Panc1 (cell line): ENCODE data around the gene CSK. TPM values are rescaled to one million over a fixed set of nuclear protein-coding genes. Genes with fewer than 3 reads are reported as not detected.

Source experiments
- ATAC-seq: fragments of 200-7000 bp; cut with Tn5 transposase; 2 replicates; pipeline ENCODE4 v1.9.1; 2020; ENCODE audit warnings: mild to moderate bottlenecking, moderate library complexity
- BruUV-seq: library from RNA; stranded (reverse); fragments of 400-500 nt; replicated peaks from 2 replicates; lab custom pipeline; 2021; lab: Mats Ljungman, UMichigan
- CTCF ChIA-PET: fragments of 300-600 bp; sonication (Branson Sonifier 250); formaldehyde crosslinking; loops from one replicate; lab custom pipeline; 2022; ENCODE audit warnings: antibody characterized with exemption; lab: Charles Lee
- POLR2A ChIA-PET: fragments of 300-600 bp; sonication (Branson Sonifier 250); formaldehyde crosslinking; loops from one replicate; lab custom pipeline; 2022; ENCODE audit warnings: antibody characterized with exemption; lab: Charles Lee
- DNase-seq: peaks from one replicate; pipeline ENCODE4 v3.0.0-alpha.2; 2010; ENCODE audit warnings: low read depth, low spot score
- H3K27ac ChIP-seq: 2 replicates; pipeline ENCODE4 v1.5.1; 2011; ENCODE audit warnings: mild to moderate bottlenecking, low read length, inconsistent platforms
- H3K27me3 ChIP-seq: fragments of 200-500 bp; sonication (Bioruptor generic); 2 replicates; pipeline ENCODE4 v1.6.0; 2014; ENCODE audit warnings: low read length, inconsistent platforms; ENCODE audit not compliant: control insufficient read depth, insufficient read depth
- H3K36me3 ChIP-seq: fragments of 200-500 bp; sonication (Bioruptor generic); 2 replicates; pipeline ENCODE4 v1.5.1; 2014; ENCODE audit warnings: inconsistent platforms, mild to moderate bottlenecking, low read length, moderate library complexity; ENCODE audit not compliant: control insufficient read depth, insufficient read depth
- H3K4me1 ChIP-seq: 2 replicates; pipeline ENCODE4 v1.5.1; 2011; ENCODE audit warnings: inconsistent platforms, mild to moderate bottlenecking, low read length, moderate library complexity; ENCODE audit not compliant: control insufficient read depth, insufficient read depth
- H3K4me3 ChIP-seq, 2 experiments: 2 replicates each; pipeline ENCODE4 v1.5.1; 2011 to 2012; ENCODE audit warnings: low read depth in 2 of 2, low read length in 2 of 2, mild to moderate bottlenecking in 2 of 2, inconsistent platforms in 1 of 2, moderate library complexity in 1 of 2
- H3K9me3 ChIP-seq: fragments of 200-500 bp; sonication (Bioruptor generic); 2 replicates; pipeline ENCODE4 v1.5.1; 2014; ENCODE audit warnings: low read depth, mild to moderate bottlenecking, inconsistent platforms, low read length, moderate library complexity; ENCODE audit not compliant: control insufficient read depth, insufficient read depth
- POLR2AphosphoS5 ChIP-seq: IDR thresholded peaks from 2 replicates; pipeline ENCODE4 v1.6.1; 2012; ENCODE audit warnings: mild to moderate bottlenecking, low read depth, low read length, moderate library complexity
- SIN3A ChIP-seq: IDR thresholded peaks from 2 replicates; pipeline ENCODE4 v1.6.1; 2012; ENCODE audit warnings: low read depth, mild to moderate bottlenecking, low read length, moderate library complexity, borderline replicate concordance; ENCODE audit not compliant: insufficient read depth
- TCF7L2 ChIP-seq: IDR thresholded peaks from 2 replicates; pipeline ENCODE4 v1.6.1; 2011; ENCODE audit warnings: mild to moderate bottlenecking, low read depth, low read length, inconsistent platforms
- in situ Hi-C: cut with HindIII; loops from 2 replicates; pipeline ENCODE4 v1.10.0; 2016; ENCODE audit warnings: low sequenced_read_pairs, low pct_unique_long_range_greater_than_20kb
- intact Hi-C: fragments of 100-400 bp; cut with micrococcal nuclease; formaldehyde crosslinking; loops from one replicate; pipeline ENCODE4 v1.10.0; 2022; ENCODE audit not compliant: unreplicated experiment
- total RNA-seq: library from RNA; stranded (reverse); gene quantifications from one replicate; pipeline ENCODE4 v1.2.1, GENCODE V29; 2021; ENCODE audit not compliant: unreplicated experiment
- TF ChIP-seq, protein P1 (sequence below): fragments of 450-650 bp; IDR thresholded peaks from 2 replicates; pipeline ENCODE4 v1.5.1; 2017; ENCODE audit warnings: mild to moderate bottlenecking
- TF ChIP-seq, protein P2 (sequence below), 2 experiments: IDR thresholded peaks; 2 replicates each; pipeline ENCODE4 v1.6.1; 2011 to 2012; ENCODE audit warnings: low read depth in 2 of 2, control low read depth in 1 of 2, low read length in 1 of 2, mild to moderate bottlenecking in 1 of 2, moderate library complexity in 1 of 2; ENCODE audit not compliant: insufficient read depth in 1 of 2

The CSK gene
- total RNA-seq, 1 experiment from 2014 or later, result 81.4 TPM

DNA sequence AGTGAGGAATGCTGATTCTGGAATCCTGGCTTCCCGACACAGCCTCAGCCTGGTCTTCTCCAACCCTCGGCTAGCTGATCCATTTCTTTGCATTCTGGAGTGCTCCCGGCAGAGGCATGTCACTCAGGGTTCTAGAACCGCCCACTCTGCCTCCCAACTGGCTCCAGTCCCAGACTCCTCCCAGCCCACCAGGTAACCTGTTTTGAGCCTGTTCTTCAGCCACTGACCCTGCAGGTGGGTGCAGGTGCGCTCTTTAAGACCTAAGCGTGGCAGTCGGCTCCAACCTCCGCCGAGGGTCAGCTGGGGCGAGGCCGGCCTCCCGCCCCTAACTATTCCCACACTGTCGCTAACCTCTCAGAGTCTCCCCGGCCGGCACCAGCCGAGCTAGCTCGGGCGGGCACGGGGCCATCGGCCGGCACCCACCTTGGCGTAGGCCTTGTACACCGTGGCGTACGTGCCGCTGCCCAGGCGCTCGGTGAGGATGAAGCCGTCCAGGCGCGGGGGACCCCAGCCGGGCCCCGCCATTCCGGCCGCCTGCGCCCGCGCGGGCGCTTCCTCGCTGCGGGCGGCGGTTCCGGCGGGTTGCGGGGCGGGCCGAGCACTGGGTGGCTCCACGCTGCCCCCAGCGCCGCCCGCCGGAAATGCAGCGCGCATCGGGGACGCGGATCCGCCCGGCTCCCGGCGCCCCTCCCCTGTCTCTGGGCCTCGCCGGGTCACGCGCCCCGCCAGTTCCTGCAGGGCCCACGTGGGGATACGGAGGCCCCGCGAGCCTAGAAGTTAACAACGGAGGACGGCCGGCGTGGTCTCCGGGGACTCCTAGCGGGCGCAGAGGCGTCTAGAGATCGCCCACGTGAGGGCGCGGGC is 60.9 kb downstream of the CSK start, which contains the start of gene ULK3:
Gene ULK3, minus strand, starts transcription at position 576 of the 864 bp plus-strand sequence. Its CDS starts 51 bp downstream, at position 525.
- in situ Hi-C loops (no loop called here), intact Hi-C loops (no loop called here)
- Histone ChIP-seq H3K36me3 (no peaks in the 10 kb centered on the region), H3K27me3 (no peaks in the 10 kb centered on the region), H3K27ac (peak within 1 kb of the TSS; percentile 97), H3K4me3 (peak within 1 kb of the TSS; percentile 87 to 97), H3K4me1 (peaks cover 19% of the 10 kb centered on the region), H3K9me3 (no peaks in the 10 kb centered on the region)
- ATAC-seq (peak; percentile 92), DNase-seq (no peak)
- TF ChIP-seq SIN3A, result peak; percentile 73
- peak; percentile 83 for TF ChIP-seq POLR2AphosphoS5
- TF ChIP-seq, protein P1, sequence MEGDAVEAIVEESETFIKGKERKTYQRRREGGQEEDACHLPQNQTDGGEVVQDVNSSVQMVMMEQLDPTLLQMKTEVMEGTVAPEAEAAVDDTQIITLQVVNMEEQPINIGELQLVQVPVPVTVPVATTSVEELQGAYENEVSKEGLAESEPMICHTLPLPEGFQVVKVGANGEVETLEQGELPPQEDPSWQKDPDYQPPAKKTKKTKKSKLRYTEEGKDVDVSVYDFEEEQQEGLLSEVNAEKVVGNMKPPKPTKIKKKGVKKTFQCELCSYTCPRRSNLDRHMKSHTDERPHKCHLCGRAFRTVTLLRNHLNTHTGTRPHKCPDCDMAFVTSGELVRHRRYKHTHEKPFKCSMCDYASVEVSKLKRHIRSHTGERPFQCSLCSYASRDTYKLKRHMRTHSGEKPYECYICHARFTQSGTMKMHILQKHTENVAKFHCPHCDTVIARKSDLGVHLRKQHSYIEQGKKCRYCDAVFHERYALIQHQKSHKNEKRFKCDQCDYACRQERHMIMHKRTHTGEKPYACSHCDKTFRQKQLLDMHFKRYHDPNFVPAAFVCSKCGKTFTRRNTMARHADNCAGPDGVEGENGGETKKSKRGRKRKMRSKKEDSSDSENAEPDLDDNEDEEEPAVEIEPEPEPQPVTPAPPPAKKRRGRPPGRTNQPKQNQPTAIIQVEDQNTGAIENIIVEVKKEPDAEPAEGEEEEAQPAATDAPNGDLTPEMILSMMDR, result peak; percentile 96
- TF ChIP-seq, protein P2, sequence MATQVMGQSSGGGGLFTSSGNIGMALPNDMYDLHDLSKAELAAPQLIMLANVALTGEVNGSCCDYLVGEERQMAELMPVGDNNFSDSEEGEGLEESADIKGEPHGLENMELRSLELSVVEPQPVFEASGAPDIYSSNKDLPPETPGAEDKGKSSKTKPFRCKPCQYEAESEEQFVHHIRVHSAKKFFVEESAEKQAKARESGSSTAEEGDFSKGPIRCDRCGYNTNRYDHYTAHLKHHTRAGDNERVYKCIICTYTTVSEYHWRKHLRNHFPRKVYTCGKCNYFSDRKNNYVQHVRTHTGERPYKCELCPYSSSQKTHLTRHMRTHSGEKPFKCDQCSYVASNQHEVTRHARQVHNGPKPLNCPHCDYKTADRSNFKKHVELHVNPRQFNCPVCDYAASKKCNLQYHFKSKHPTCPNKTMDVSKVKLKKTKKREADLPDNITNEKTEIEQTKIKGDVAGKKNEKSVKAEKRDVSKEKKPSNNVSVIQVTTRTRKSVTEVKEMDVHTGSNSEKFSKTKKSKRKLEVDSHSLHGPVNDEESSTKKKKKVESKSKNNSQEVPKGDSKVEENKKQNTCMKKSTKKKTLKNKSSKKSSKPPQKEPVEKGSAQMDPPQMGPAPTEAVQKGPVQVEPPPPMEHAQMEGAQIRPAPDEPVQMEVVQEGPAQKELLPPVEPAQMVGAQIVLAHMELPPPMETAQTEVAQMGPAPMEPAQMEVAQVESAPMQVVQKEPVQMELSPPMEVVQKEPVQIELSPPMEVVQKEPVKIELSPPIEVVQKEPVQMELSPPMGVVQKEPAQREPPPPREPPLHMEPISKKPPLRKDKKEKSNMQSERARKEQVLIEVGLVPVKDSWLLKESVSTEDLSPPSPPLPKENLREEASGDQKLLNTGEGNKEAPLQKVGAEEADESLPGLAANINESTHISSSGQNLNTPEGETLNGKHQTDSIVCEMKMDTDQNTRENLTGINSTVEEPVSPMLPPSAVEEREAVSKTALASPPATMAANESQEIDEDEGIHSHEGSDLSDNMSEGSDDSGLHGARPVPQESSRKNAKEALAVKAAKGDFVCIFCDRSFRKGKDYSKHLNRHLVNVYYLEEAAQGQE (IDR thresholded peaks at IDR 0.05; ENCODE audit: insufficient read depth in 1 of 2, low read depth in 2 of 2, low read length in 1 of 2), result no peak
- BruUV-seq, result no TSS peak
- POLR2A ChIA-PET, result interaction anchor here (0.6 kb wide), 1 partner anchor 52 kb away, joined by 3 read pairs; no protein-coding TSS in a partner anchor
- CTCF ChIA-PET, result interaction anchor here (0.6 kb wide), 2 partner anchors 52 to 64 kb away, joined by 5 read pairs; no protein-coding TSS in a partner anchor

DNA sequence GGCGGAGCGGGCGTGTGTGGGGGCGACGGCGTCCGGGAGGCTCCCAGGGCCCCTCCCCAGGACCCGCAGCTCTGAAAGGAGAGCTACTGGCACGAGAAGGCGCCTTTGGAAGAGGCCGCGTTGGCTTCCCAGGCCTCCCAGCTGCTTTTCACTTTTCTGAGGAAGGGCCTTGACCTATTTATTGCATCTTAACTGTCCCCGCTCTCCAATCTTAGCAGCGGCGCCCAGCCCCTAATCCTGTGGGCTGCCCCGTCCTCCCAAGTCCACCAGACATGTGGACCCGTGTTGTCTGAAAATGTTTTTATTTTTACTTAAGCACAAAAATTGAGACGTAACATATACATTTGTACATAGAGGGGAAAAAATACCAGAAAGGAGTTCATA is 61.6 kb downstream of the CSK start:
- H3K4me3 ChIP-seq, result peak overlapping the region; percentile 50 to 97
- TF ChIP-seq, protein P2 (IDR thresholded peaks at IDR 0.05; ENCODE audit: insufficient read depth in 1 of 2, low read depth in 2 of 2, low read length in 1 of 2), result no peak
- TF ChIP-seq, protein P1, result no peak
- TF ChIP-seq POLR2AphosphoS5 (no peak), TCF7L2 (no peak), SIN3A (no peak)
- H3K4me1 ChIP-seq, result peaks cover 19% of the 10 kb centered on the region
- DNase-seq (no peak), ATAC-seq (no peak)
- POLR2A ChIA-PET, result interaction anchor here (0.6 kb wide), 2 partner anchors 31 to 51 kb away, joined by 3 to 4 read pairs; no protein-coding TSS in a partner anchor
- no peaks in the 10 kb centered on the region for H3K9me3 ChIP-seq
- H3K27me3 ChIP-seq, result no peaks in the 10 kb centered on the region
- TSS peak; percentile 97 for BruUV-seq
- CTCF ChIA-PET, result interaction anchor here (1.0 kb wide), 1 partner anchor 26 kb away, joined by 3 read pairs; no protein-coding TSS in a partner anchor
- H3K36me3 ChIP-seq, result no peaks in the 10 kb centered on the region
- intact Hi-C loops (no loop called here), in situ Hi-C loops (no loop called here)
- H3K27ac ChIP-seq, result peak overlapping the region; percentile 97
